Astrocyte of the spinal cord (primary cell): Measurements from ENCODE around the gene TPM3.
A peak's percentile ranks its signal among the peaks of the same experiment; 100 is the strongest.
"Not testable (repeated sequence)": the region's sequence is repeated elsewhere in the genome, so short reads cannot be mapped to it uniquely, and the experiment has no call there.

ENCODE experiments used
- DNase-seq: peaks from one replicate; pipeline ENCODE4 v3.0.0; 2011; ENCODE audit warnings: low read depth, low spot score
- H3K4me3 ChIP-seq: 2 replicates; pipeline ENCODE4 v1.5.1; 2011; ENCODE audit warnings: low read depth, mild to moderate bottlenecking, low read length, moderate library complexity
- CTCF ChIP-seq: IDR thresholded peaks from 2 replicates; pipeline ENCODE4 v1.5.1; 2012; ENCODE audit warnings: low read depth, mild to moderate bottlenecking, low read length, inconsistent platforms
- in situ Hi-C: cut with HindIII; loops from 2 replicates; pipeline ENCODE4 v1.10.0; 2017; ENCODE audit warnings: low sequenced_read_pairs

Gene TPM3

GRCh38 chr1:154207262-154207661, 15.4 kb upstream of the TPM3 start:
- in situ Hi-C loops: no loop called here
- DNase-seq: no peak
- no peak overlapping the region for H3K4me3 ChIP-seq
- no peak for TF ChIP-seq CTCF

- no peak for DNase-seq
- in situ Hi-C loops: no loop called here
- no peak for TF ChIP-seq CTCF
- no peak within 1 kb of the TSS for H3K4me3 ChIP-seq
Observed at GRCh38 chr1:154206196-154206595, 14.3 kb upstream of the TPM3 start, which contains the start of gene CFAP141. Gene CFAP141, minus strand, starts transcription at chr1:154206333. Its CDS starts 26 bp downstream, at chr1:154206307.

- DNase-seq, H3K4me3 ChIP-seq, in situ Hi-C loops: not testable (repeated sequence)
Observed at GRCh38 chr1:154205778-154206177, 13.9 kb upstream of the TPM3 start.

- TF ChIP-seq CTCF: peak; percentile 11
- H3K4me3 ChIP-seq: no peak overlapping the region
- in situ Hi-C loops: no loop called here
- no peak for DNase-seq
Observed at GRCh38 chr1:154199563-154199879, 7.6 kb upstream of the TPM3 start.

- H3K4me3 ChIP-seq: peak overlapping the region; percentile 15
Observed at GRCh38 chr1:154198756-154199562, 7.1 kb upstream of the TPM3 start.

GRCh38 chr1:154193821-154194220, 1.9 kb upstream of the TPM3 start:
- in situ Hi-C loops: no loop called here
- no peak for TF ChIP-seq CTCF
- no peak overlapping the region for H3K4me3 ChIP-seq
- no peak for DNase-seq

More at GRCh38 chr1:154198756-154199562, 7.1 kb upstream of the TPM3 start:
- in situ Hi-C loops: no loop called here
- DNase-seq: peak; percentile 67
- TF ChIP-seq CTCF: peak; percentile 57

- in situ Hi-C loops: no loop called here
Observed at GRCh38 chr1:154192476-154192875, 576 bp upstream of the TPM3 start.

More at GRCh38 chr1:154192476-154192875, 576 bp upstream of the TPM3 start:
- DNase-seq: no peak
- TF ChIP-seq CTCF: no peak
- H3K4me3 ChIP-seq: no peak overlapping the region
